IMR-90 (cell line): ENCODE data around the gene GRID1. TPM values are rescaled to one million over a fixed set of nuclear protein-coding genes. Genes with fewer than 3 reads are reported as not detected.

Source experiments
- ATAC-seq: fragments of 200-7000 bp; cut with Tn5 transposase; 2 replicates; pipeline ENCODE4 v1.9.1; 2020; ENCODE audit warnings: low read depth, mild to moderate bottlenecking, moderate library complexity
- BruUV-seq: library from RNA; stranded (reverse); fragments of 400-500 nt; replicated peaks from 2 replicates; lab custom pipeline; 2021; lab: Mats Ljungman, UMichigan
- CTCF ChIA-PET: fragments of 300-600 bp; formaldehyde crosslinking; extraction: SDS; loops from one replicate; lab custom pipeline; 2021; ENCODE audit warnings: antibody characterized with exemption; lab: Yijun Ruan, JAX
- POLR2A ChIA-PET: fragments of 300-600 bp; sonication (Branson Sonifier 250); formaldehyde crosslinking; loops from one replicate; lab custom pipeline; 2022; ENCODE audit warnings: antibody characterized with exemption; ENCODE audit not compliant: unreplicated experiment; lab: Charles Lee
- DNase-seq: peaks from one replicate; pipeline ENCODE4 v3.0.0; 2013
- H2AFZ ChIP-seq: replicated peaks from 2 replicates; pipeline ENCODE3; 2013; ENCODE audit warnings: low read length, mild to moderate bottlenecking; ENCODE audit not compliant: poor library complexity
- H2AK5ac ChIP-seq: 2 replicates; pipeline ENCODE4 v1.6.1; 2013; ENCODE audit warnings: low read depth, low read length, inconsistent platforms
- H2AK9ac ChIP-seq: replicated peaks from 2 replicates; pipeline ENCODE3; 2013; ENCODE audit warnings: mild to moderate bottlenecking, low read depth, low read length, moderate library complexity; ENCODE audit not compliant: poor library complexity
- H2BK120ac ChIP-seq: 2 replicates; pipeline ENCODE4 v1.6.1; 2013; ENCODE audit warnings: low read depth, low read length, inconsistent platforms
- H2BK15ac ChIP-seq: 3 replicates; pipeline ENCODE4 v1.6.1; 2013; ENCODE audit warnings: low read depth, low read length, inconsistent platforms
- H2BK20ac ChIP-seq: 2 replicates; pipeline ENCODE4 v1.6.1; 2013; ENCODE audit warnings: low read depth, mild to moderate bottlenecking, inconsistent platforms, low read length, moderate library complexity
- H2BK5ac ChIP-seq: 2 replicates; pipeline ENCODE4 v1.6.1; 2013; ENCODE audit warnings: mild to moderate bottlenecking, low read depth, low read length, inconsistent platforms; ENCODE audit not compliant: poor library complexity, severe bottlenecking
- H3K14ac ChIP-seq: replicated peaks from 2 replicates; pipeline ENCODE4 v1.6.1; 2013; ENCODE audit warnings: low read depth, low read length, inconsistent platforms
- H3K18ac ChIP-seq: 2 replicates; pipeline ENCODE4 v1.6.1; 2013; ENCODE audit warnings: low read depth, low read length, control low read depth
- H3K23ac ChIP-seq: 2 replicates; pipeline ENCODE4 v1.6.1; 2013; ENCODE audit warnings: low read depth, low read length, inconsistent platforms
- H3K27ac ChIP-seq: 2 replicates; pipeline ENCODE4 v1.5.1; 2013; ENCODE audit warnings: mild to moderate bottlenecking, control low read depth, low read length; ENCODE audit not compliant: insufficient read depth
- H3K27me3 ChIP-seq: 2 replicates; pipeline ENCODE4 v1.6.1; 2013; ENCODE audit warnings: low read length; ENCODE audit not compliant: control insufficient read depth, insufficient read depth
- H3K36me3 ChIP-seq: 2 replicates; pipeline ENCODE4 v1.6.1; 2013; ENCODE audit warnings: low read length, mixed read lengths; ENCODE audit not compliant: control insufficient read depth, insufficient read depth
- H3K4ac ChIP-seq: 2 replicates; pipeline ENCODE4 v1.6.1; 2013; ENCODE audit warnings: low read depth, low read length, inconsistent platforms
- H3K4me1 ChIP-seq: 2 replicates; pipeline ENCODE4 v1.6.1; 2013; ENCODE audit warnings: low read length, mixed read lengths; ENCODE audit not compliant: control insufficient read depth, insufficient read depth
- H3K4me2 ChIP-seq: 2 replicates; pipeline ENCODE4 v1.6.1; 2013; ENCODE audit warnings: low read depth, mild to moderate bottlenecking, control low read depth, low read length, moderate library complexity
- H3K4me3 ChIP-seq: 2 replicates; pipeline ENCODE4 v1.5.1; 2013; ENCODE audit warnings: low read depth, mild to moderate bottlenecking, control low read depth, low read length, moderate library complexity; ENCODE audit not compliant: insufficient read depth
- H3K56ac ChIP-seq: 2 replicates; pipeline ENCODE4 v1.6.1; 2013; ENCODE audit warnings: low read length, inconsistent platforms; ENCODE audit not compliant: insufficient read depth; ENCODE audit errors: extremely low read depth
- H3K79me1 ChIP-seq, 2 experiments: 2 replicates each; pipeline ENCODE4 v1.6.1; 2013; ENCODE audit warnings: low read length in 2 of 2, inconsistent platforms in 1 of 2, low read depth in 1 of 2
- H3K9ac ChIP-seq: 2 replicates; pipeline ENCODE4 v1.6.1; 2013; ENCODE audit warnings: low read depth, low read length, control low read depth
- H3K9me1 ChIP-seq: 2 replicates; pipeline ENCODE4 v1.6.1; 2013; ENCODE audit warnings: low read length, inconsistent platforms; ENCODE audit not compliant: insufficient read depth
- H3K9me3 ChIP-seq: 2 replicates; pipeline ENCODE4 v1.6.1; 2013; ENCODE audit warnings: low read length; ENCODE audit not compliant: control insufficient read depth, insufficient read depth
- H4K20me1 ChIP-seq: 2 replicates; pipeline ENCODE4 v1.6.1; 2013; ENCODE audit warnings: low read length, inconsistent platforms; ENCODE audit not compliant: insufficient read depth
- H4K5ac ChIP-seq: 2 replicates; pipeline ENCODE4 v1.6.1; 2013; ENCODE audit warnings: mild to moderate bottlenecking, low read depth, low read length, control low read depth
- H4K8ac ChIP-seq, 2 experiments: 2 replicates each; pipeline ENCODE4 v1.6.1; 2013; ENCODE audit warnings: low read depth in 2 of 2, low read length in 2 of 2, control low read depth in 1 of 2, inconsistent platforms in 1 of 2
- H4K91ac ChIP-seq: 2 replicates; pipeline ENCODE4 v1.6.1; 2013; ENCODE audit warnings: low read depth, low read length, inconsistent platforms; ENCODE audit not compliant: insufficient read depth
- BHLHE40 ChIP-seq: fragments of 150-350 bp; IDR thresholded peaks from 2 replicates; pipeline ENCODE4 v1.6.1; 2016; ENCODE audit warnings: mild to moderate bottlenecking, low read depth, low read length
- CEBPB ChIP-seq: IDR thresholded peaks from 2 replicates; pipeline ENCODE4 v1.6.1; 2012; ENCODE audit warnings: low read depth, low read length, improper control_type of control experiment
- CHD1 ChIP-seq: IDR thresholded peaks from 2 replicates; pipeline ENCODE4 v1.6.1; 2012; ENCODE audit warnings: low read depth, low read length, improper control_type of control experiment
- FOS ChIP-seq: fragments of 150-350 bp; IDR thresholded peaks from 2 replicates; pipeline ENCODE4 v1.6.1; 2016; ENCODE audit warnings: low read depth, low read length
- MAFK ChIP-seq: IDR thresholded peaks from 2 replicates; pipeline ENCODE4 v1.6.1; 2012; ENCODE audit warnings: low read depth, low read length, improper control_type of control experiment
- MAZ ChIP-seq: IDR thresholded peaks from 2 replicates; pipeline ENCODE4 v1.6.1; 2012; ENCODE audit warnings: low read depth, mild to moderate bottlenecking, low read length, improper control_type of control experiment, moderate library complexity, borderline replicate concordance
- MXI1 ChIP-seq: IDR thresholded peaks from 2 replicates; pipeline ENCODE4 v1.6.1; 2012; ENCODE audit warnings: low read depth, mild to moderate bottlenecking, low read length, moderate library complexity, borderline replicate concordance
- NFE2L2 ChIP-seq: fragments of 150-350 bp; IDR thresholded peaks from 2 replicates; pipeline ENCODE4 v1.6.1; 2016; ENCODE audit warnings: low read depth, mild to moderate bottlenecking, low read length
- POLR2A ChIP-seq: IDR thresholded peaks from 2 replicates; pipeline ENCODE4 v1.6.1; 2012; ENCODE audit warnings: mild to moderate bottlenecking, low read depth, low read length
- RAD21 ChIP-seq: IDR thresholded peaks from 2 replicates; pipeline ENCODE4 v1.6.1; 2012; ENCODE audit warnings: low read length, improper control_type of control experiment
- RCOR1 ChIP-seq: IDR thresholded peaks from 2 replicates; pipeline ENCODE4 v1.6.1; 2012; ENCODE audit warnings: mild to moderate bottlenecking, low read length, improper control_type of control experiment; ENCODE audit not compliant: insufficient replicate concordance
- RFX5 ChIP-seq: IDR thresholded peaks from 2 replicates; pipeline ENCODE4 v1.8.0; 2012; ENCODE audit warnings: low read depth, mild to moderate bottlenecking, low read length, moderate library complexity
- WGBS, 2 experiments: methylation state at CpG; one replicate each; pipeline versions ENCODE4 v1.1.5 to v1.1.7; 2013; ENCODE audit warnings: missing lambda C conversion rate in 2 of 2; ENCODE audit not compliant: insufficient read length in 1 of 2; ENCODE audit errors: extremely low coverage in 2 of 2; 5-methylcytosine and 5-hydroxymethylcytosine counted together
- dilution Hi-C: fragments of 300-500 bp; cut with HindIII; formaldehyde crosslinking; loops from one replicate; pipeline ENCODE4 v1.14.3; 2018; ENCODE audit warnings: low sequenced_read_pairs; ENCODE audit not compliant: unreplicated experiment
- in situ Hi-C: fragments of 300-500 bp; cut with MboI; formaldehyde crosslinking; loops from 3 replicates; pipeline ENCODE4 v1.14.3; 2019; ENCODE audit warnings: low sequenced_read_pairs, inconsistent platforms, mixed read lengths
- intact Hi-C: fragments of 100-400 bp; cut with micrococcal nuclease; formaldehyde crosslinking; loops from 2 replicates; pipeline ENCODE4 v1.10.0; 2022
- polyA plus RNA-seq, 3 experiments: library from polyadenylated mRNA; depleted of rRNA; stranded (reverse); fragments of >200 nt; gene quantifications; 2 replicates each; pipeline ENCODE4 v1.2.3, GENCODE V29; 2012; ENCODE audit warnings: low replicate concordance in 1 of 3
- total RNA-seq: library from RNA; depleted of rRNA; stranded (reverse); fragments of >200 nt; gene quantifications from 2 replicates; pipeline ENCODE4 v1.2.3, GENCODE V29; 2012
- TF ChIP-seq, protein P1 (sequence below): fragments of 150-350 bp; IDR thresholded peaks from 2 replicates; pipeline ENCODE4 v1.6.1; 2017; ENCODE audit warnings: mild to moderate bottlenecking, antibody characterized with exemption, low read length, low read depth
- TF ChIP-seq, protein P2 (sequence below): conservative IDR thresholded peaks from 2 replicates; pipeline ENCODE4 v1.5.1; 2012; ENCODE audit warnings: mild to moderate bottlenecking, low read depth, low read length, improper control_type of control experiment
- TF ChIP-seq, protein P3 (sequence below): fragments of 150-350 bp; IDR thresholded peaks from 2 replicates; pipeline ENCODE4 v1.6.1; 2016; ENCODE audit warnings: low read depth, mild to moderate bottlenecking, low read length, moderate library complexity, borderline replicate concordance

The GRID1 gene
- total and polyA plus RNA-seq, 2 of the 4 experiments (the other 2 are of a cell fraction), result not detected

DNA sequence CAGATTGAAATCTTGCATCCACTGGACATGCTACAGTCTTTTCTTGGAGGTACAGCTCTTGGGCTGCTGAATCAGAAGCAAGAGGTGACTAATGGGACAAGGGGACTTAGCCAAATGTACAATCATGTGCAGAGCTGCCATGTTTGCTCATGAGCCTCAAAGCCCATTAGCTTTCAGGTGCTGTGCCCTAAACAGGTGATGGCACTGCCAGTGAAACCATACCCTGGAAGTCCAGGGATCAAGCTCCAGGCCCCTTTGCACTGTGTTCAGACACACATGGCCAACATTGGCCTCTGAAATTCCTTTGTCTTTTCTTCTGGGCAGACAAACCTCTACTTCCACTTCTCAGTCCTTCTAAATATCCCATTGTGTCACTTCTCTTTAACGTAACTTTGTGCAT is 328.2 kb downstream of the GRID1 start:
- POLR2A ChIA-PET, result no interaction called here
- intact Hi-C loops, result no loop called here
- ATAC-seq, result no peak

More for the DNA sequence above, 328.2 kb downstream of the GRID1 start:
- Histone ChIP-seq H3K36me3 (no peaks in the 10 kb centered on the region), H2BK5ac (no peak overlapping the region), H4K91ac (no peak overlapping the region), H3K27me3 (no peaks in the 10 kb centered on the region), H2AK5ac (no peak overlapping the region), H3K4me1 (no peaks in the 10 kb centered on the region), H2BK20ac (no peak overlapping the region), H3K4me2 (no peak overlapping the region), H2AK9ac (no peak overlapping the region), H3K4ac (no peak overlapping the region), H4K8ac (no peak overlapping the region), H2AFZ (no peak overlapping the region), H3K56ac (no peak overlapping the region), H3K9ac (no peak overlapping the region), H3K23ac (no peak overlapping the region), H2BK120ac (no peak overlapping the region), H4K20me1 (no peaks in the 10 kb centered on the region), H3K14ac (no peak overlapping the region), H3K4me3 (no peak overlapping the region), H4K5ac (no peak overlapping the region), H2BK15ac (no peak overlapping the region), H3K9me1 (no peaks in the 10 kb centered on the region), H3K9me3 (peaks cover 21% of the 10 kb centered on the region; the same call in 1 of the 2 replicates), H3K18ac (no peak overlapping the region), H3K27ac (no peak overlapping the region), H3K79me1 (no peaks in the 10 kb centered on the region)
- TF ChIP-seq CHD1 (no peak), RFX5 (no peak), MAFK (no peak), CEBPB (no peak), MAZ (no peak), RAD21 (no peak), BHLHE40 (no peak), POLR2A (no peak), RCOR1 (no peak), NFE2L2 (no peak), MXI1 (no peak), FOS (no peak)
- TF ChIP-seq, protein P1, sequence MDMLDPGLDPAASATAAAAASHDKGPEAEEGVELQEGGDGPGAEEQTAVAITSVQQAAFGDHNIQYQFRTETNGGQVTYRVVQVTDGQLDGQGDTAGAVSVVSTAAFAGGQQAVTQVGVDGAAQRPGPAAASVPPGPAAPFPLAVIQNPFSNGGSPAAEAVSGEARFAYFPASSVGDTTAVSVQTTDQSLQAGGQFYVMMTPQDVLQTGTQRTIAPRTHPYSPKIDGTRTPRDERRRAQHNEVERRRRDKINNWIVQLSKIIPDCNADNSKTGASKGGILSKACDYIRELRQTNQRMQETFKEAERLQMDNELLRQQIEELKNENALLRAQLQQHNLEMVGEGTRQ, result no peak
- TF ChIP-seq, protein P2, sequence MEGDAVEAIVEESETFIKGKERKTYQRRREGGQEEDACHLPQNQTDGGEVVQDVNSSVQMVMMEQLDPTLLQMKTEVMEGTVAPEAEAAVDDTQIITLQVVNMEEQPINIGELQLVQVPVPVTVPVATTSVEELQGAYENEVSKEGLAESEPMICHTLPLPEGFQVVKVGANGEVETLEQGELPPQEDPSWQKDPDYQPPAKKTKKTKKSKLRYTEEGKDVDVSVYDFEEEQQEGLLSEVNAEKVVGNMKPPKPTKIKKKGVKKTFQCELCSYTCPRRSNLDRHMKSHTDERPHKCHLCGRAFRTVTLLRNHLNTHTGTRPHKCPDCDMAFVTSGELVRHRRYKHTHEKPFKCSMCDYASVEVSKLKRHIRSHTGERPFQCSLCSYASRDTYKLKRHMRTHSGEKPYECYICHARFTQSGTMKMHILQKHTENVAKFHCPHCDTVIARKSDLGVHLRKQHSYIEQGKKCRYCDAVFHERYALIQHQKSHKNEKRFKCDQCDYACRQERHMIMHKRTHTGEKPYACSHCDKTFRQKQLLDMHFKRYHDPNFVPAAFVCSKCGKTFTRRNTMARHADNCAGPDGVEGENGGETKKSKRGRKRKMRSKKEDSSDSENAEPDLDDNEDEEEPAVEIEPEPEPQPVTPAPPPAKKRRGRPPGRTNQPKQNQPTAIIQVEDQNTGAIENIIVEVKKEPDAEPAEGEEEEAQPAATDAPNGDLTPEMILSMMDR, result no peak
- TF ChIP-seq, protein P3, sequence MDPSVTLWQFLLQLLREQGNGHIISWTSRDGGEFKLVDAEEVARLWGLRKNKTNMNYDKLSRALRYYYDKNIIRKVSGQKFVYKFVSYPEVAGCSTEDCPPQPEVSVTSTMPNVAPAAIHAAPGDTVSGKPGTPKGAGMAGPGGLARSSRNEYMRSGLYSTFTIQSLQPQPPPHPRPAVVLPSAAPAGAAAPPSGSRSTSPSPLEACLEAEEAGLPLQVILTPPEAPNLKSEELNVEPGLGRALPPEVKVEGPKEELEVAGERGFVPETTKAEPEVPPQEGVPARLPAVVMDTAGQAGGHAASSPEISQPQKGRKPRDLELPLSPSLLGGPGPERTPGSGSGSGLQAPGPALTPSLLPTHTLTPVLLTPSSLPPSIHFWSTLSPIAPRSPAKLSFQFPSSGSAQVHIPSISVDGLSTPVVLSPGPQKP, result no peak
- dilution Hi-C loops (no loop called here), in situ Hi-C loops (no loop called here)
- BruUV-seq, result no TSS peak
- no peak for DNase-seq
- CTCF ChIA-PET, result no interaction called here
- WGBS, 2 experiments, result no CpG with 5 or more reads among the region's 1 CpG
